Calu3 (cell line): ENCODE data around the gene SLC6A17. TPM values are rescaled to one million over a fixed set of nuclear protein-coding genes. Genes with fewer than 3 reads are reported as not detected.

Experiments
- BruUV-seq: library from RNA; stranded (reverse); fragments of 400-500 nt; replicated peaks from 2 replicates; lab custom pipeline; 2021; lab: Mats Ljungman, UMichigan
- CTCF ChIA-PET: fragments of 300-600 bp; sonication (Branson Sonifier 250); formaldehyde crosslinking; loops from one replicate; lab custom pipeline; 2022; ENCODE audit warnings: antibody characterized with exemption; lab: Charles Lee
- DNase-seq: peaks from one replicate; pipeline ENCODE4 v3.0.0; 2022
- H3K27ac Mint-ChIP-seq: one replicate; pipeline ENCODE4 v1.8.0; 2022; ENCODE audit warnings: mixed read lengths; ENCODE audit not compliant: unreplicated experiment
- H3K27me3 Mint-ChIP-seq: one replicate; pipeline ENCODE4 v1.8.0; 2022; ENCODE audit warnings: mixed read lengths; ENCODE audit not compliant: unreplicated experiment
- H3K36me3 Mint-ChIP-seq: one replicate; pipeline ENCODE4 v1.8.0; 2022; ENCODE audit warnings: mild to moderate bottlenecking, moderate library complexity, mixed read lengths; ENCODE audit not compliant: insufficient read depth, unreplicated experiment
- H3K4me1 Mint-ChIP-seq: one replicate; pipeline ENCODE4 v1.8.0; 2022; ENCODE audit warnings: mild to moderate bottlenecking, low read depth, mixed read lengths; ENCODE audit not compliant: unreplicated experiment
- H3K4me3 Mint-ChIP-seq: one replicate; pipeline ENCODE4 v1.8.0; 2022; ENCODE audit warnings: mild to moderate bottlenecking, low read depth, moderate library complexity, mixed read lengths; ENCODE audit not compliant: unreplicated experiment
- H3K9me3 Mint-ChIP-seq: one replicate; pipeline ENCODE4 v1.8.0; 2022; ENCODE audit warnings: low read depth, mixed read lengths; ENCODE audit not compliant: unreplicated experiment
- CTCF ChIP-seq: fragments of 200-600 bp; IDR thresholded peaks from one replicate; pipeline ENCODE4 v1.8.0; 2022; ENCODE audit warnings: antibody characterized with exemption; ENCODE audit not compliant: unreplicated experiment
- intact Hi-C: fragments of 100-400 bp; cut with micrococcal nuclease; formaldehyde crosslinking; loops from one replicate; pipeline ENCODE4 v1.10.0; 2022; ENCODE audit not compliant: unreplicated experiment
- total RNA-seq: library from RNA; stranded (reverse); gene quantifications from 2 replicates; pipeline ENCODE4 v1.2.3, GENCODE V29; 2022

Gene SLC6A17
- total RNA-seq, 1 experiment from 2014 or later, result 0.24 TPM

GRCh38 chr1:110200666-110201065 is 50.4 kb downstream of the SLC6A17 start:
- no peak for TF ChIP-seq CTCF
- Mint-ChIP-seq H3K9me3 (no peaks in the 10 kb centered on the region), H3K27ac (no peak overlapping the region), H3K4me3 (no peak overlapping the region), H3K27me3 (peaks cover 8% of the 10 kb centered on the region), H3K36me3 (peaks cover 5% of the 10 kb centered on the region), H3K4me1 (peaks cover 8% of the 10 kb centered on the region)
- BruUV-seq, result no TSS peak
- intact Hi-C loops, result loop anchor here (5.0 kb wide), 1 partner anchor 207 kb away; the partner anchor contains the start of gene LAMTOR5
- CTCF ChIA-PET, result interaction anchor here (0.6 to 1.6 kb wide), 2 partner anchors 259 to 264 kb away, joined by 3 to 9 read pairs; no protein-coding TSS in a partner anchor
- DNase-seq, result no peak

- Mint-ChIP-seq H3K27me3 (peaks cover 8% of the 10 kb centered on the region), H3K36me3 (peaks cover 5% of the 10 kb centered on the region), H3K4me3 (no peak overlapping the region), H3K4me1 (peaks cover 8% of the 10 kb centered on the region), H3K9me3 (no peaks in the 10 kb centered on the region), H3K27ac (no peak overlapping the region)
- TF ChIP-seq CTCF, result no peak
- BruUV-seq, result no TSS peak
- intact Hi-C loops, result loop anchor here (5.0 kb wide), 1 partner anchor 206 kb away; the partner anchor contains the start of gene LAMTOR5
- no peak for DNase-seq
- CTCF ChIA-PET, result interaction anchor here (0.6 to 1.6 kb wide), 3 partner anchors 259 to 263 kb away, joined by 3 to 9 read pairs (median 5); no protein-coding TSS in a partner anchor
Measured at GRCh38 chr1:110201157-110201825, 51.0 kb downstream of the SLC6A17 start.

GRCh38 chr1:110203021-110203661 is 52.8 kb downstream of the SLC6A17 start:
- Mint-ChIP-seq H3K36me3 (no peaks in the 10 kb centered on the region), H3K9me3 (no peaks in the 10 kb centered on the region), H3K4me3 (no peak overlapping the region), H3K4me1 (no peaks in the 10 kb centered on the region), H3K27ac (no peak overlapping the region), H3K27me3 (peaks cover 8% of the 10 kb centered on the region)
- intact Hi-C loops, result loop anchor here (1.0 to 5.0 kb wide), 4 partner anchors 109 to 294 kb away; partner anchors contain the start of gene LAMTOR5
- TF ChIP-seq CTCF, result peak; percentile 65
- CTCF ChIA-PET, result interaction anchor here (0.6 to 1.6 kb wide), 6 partner anchors 27 to 257 kb away, joined by 3 to 14 read pairs (median 6); partner anchors contain the start of gene RBM15
- no TSS peak for BruUV-seq
- peak; percentile 70 for DNase-seq

- no TSS peak for BruUV-seq
- peaks cover 10% of the 10 kb centered on the region for H3K4me1 Mint-ChIP-seq
- no peak overlapping the region for H3K27ac Mint-ChIP-seq
- peaks cover 9% of the 10 kb centered on the region for H3K36me3 Mint-ChIP-seq
- CTCF ChIA-PET, result no interaction called here
- no peak for DNase-seq
- H3K9me3 Mint-ChIP-seq, result no peaks in the 10 kb centered on the region
- peaks cover 1% of the 10 kb centered on the region for H3K27me3 Mint-ChIP-seq
- no peak overlapping the region for H3K4me3 Mint-ChIP-seq
- intact Hi-C loops, result loop anchor here (5.0 kb wide), 1 partner anchor 412 kb away; no protein-coding TSS in a partner anchor
- no peak for TF ChIP-seq CTCF
Measured at GRCh38 chr1:110205156-110205555, 54.9 kb downstream of the SLC6A17 start.
